Measurements from ENCODE around the gene RHOH.

The RHOH gene

GRCh38 chr4:40233227-40233626, 36.4 kb downstream of the RHOH start (continued):
- TF ChIP-seq ZNF518A (tag by site-specific recombination; conservative IDR thresholded peaks at IDR 0.05; ENCODE audit: low read depth), result no peak
- no peak for TF ChIP-seq OVOL3 (tag by site-specific recombination; IDR thresholded peaks at IDR 0.05)
- no peak for TF ChIP-seq ZNF302 (tag by site-specific recombination; IDR thresholded peaks at IDR 0.05; ENCODE audit: low read depth)

GRCh38 chr4:40234519-40235039, 37.7 kb downstream of the RHOH start:
- Histone ChIP-seq H3K36me3 (ENCODE audit: control insufficient read depth in 2 of 2, insufficient read depth in 1 of 2, low read length in 2 of 2) (no peaks in the 10 kb centered on the region), H3K4me1 (ENCODE audit: control insufficient read depth, insufficient read depth, low read length) (no peaks in the 10 kb centered on the region), H3K4me3 (ENCODE audit: low read depth, low read length) (no peak overlapping the region), H3K9me3 (ENCODE audit: control insufficient read depth, insufficient read depth, low read depth, low read length) (no peaks in the 10 kb centered on the region), H3K27ac (ENCODE audit: extremely low read depth, low read depth, low read length) (no peak overlapping the region)
- CTCF ChIA-PET, result no interaction called here
- TF ChIP-seq ZNF341 (tag by site-specific recombination; IDR thresholded peaks at IDR 0.05; ENCODE audit: low read depth), result no peak
- no peak for TF ChIP-seq ZNF211 (tag by site-specific recombination; IDR thresholded peaks at IDR 0.05; ENCODE audit: low read depth)
- TF ChIP-seq ZNF132 (tag by site-specific recombination; IDR thresholded peaks at IDR 0.05; ENCODE audit: borderline replicate concordance), result no peak
- TF ChIP-seq ZNF433 (tag by site-specific recombination; IDR thresholded peaks at IDR 0.05; ENCODE audit: low read depth), result no peak
- TF ChIP-seq ZNF624 (tag by site-specific recombination; IDR thresholded peaks at IDR 0.05), result no peak
- TF ChIP-seq GLI2 (tag by site-specific recombination; IDR thresholded peaks at IDR 0.05; ENCODE audit: borderline replicate concordance, low read depth), result no peak
- TF ChIP-seq ZNF248 (tag by site-specific recombination; IDR thresholded peaks at IDR 0.05), result no peak
- TF ChIP-seq ZBTB21 (tag by site-specific recombination; IDR thresholded peaks at IDR 0.05), result no peak
- no peak for TF ChIP-seq ZNF174 (tag by site-specific recombination; IDR thresholded peaks at IDR 0.05)
- POLR2A ChIA-PET, result no interaction called here

GRCh38 chr4:40238008-40238699, 41.3 kb downstream of the RHOH start:
- Histone ChIP-seq H3K36me3 (ENCODE audit: control insufficient read depth in 2 of 2, insufficient read depth in 1 of 2, low read length in 2 of 2) (no peaks in the 10 kb centered on the region), H3K27ac (ENCODE audit: extremely low read depth, low read depth, low read length) (no peak overlapping the region), H3K4me3 (ENCODE audit: low read depth, low read length) (no peak overlapping the region), H3K9me3 (ENCODE audit: control insufficient read depth, insufficient read depth, low read depth, low read length) (no peaks in the 10 kb centered on the region), H3K4me1 (ENCODE audit: control insufficient read depth, insufficient read depth, low read length) (no peaks in the 10 kb centered on the region)
- CTCF ChIA-PET, result no interaction called here
- POLR2A ChIA-PET, result no interaction called here
- TF ChIP-seq ZNF585B (tag by site-specific recombination; IDR thresholded peaks at IDR 0.05) (no peak), ZSCAN18 (tag by site-specific recombination; IDR thresholded peaks at IDR 0.05) (no peak), ZNF600 (tag by site-specific recombination; IDR thresholded peaks at IDR 0.05) (no peak), TRIM28 (IDR thresholded peaks at IDR 0.05; ENCODE audit: borderline replicate concordance, low read length) (no peak), PRDM6 (tag by site-specific recombination; IDR thresholded peaks at IDR 0.05) (no peak), ZNF433 (tag by site-specific recombination; IDR thresholded peaks at IDR 0.05; ENCODE audit: low read depth) (no peak), ZNF157 (tag by site-specific recombination; IDR thresholded peaks at IDR 0.05) (no peak), ZNF391 (tag by site-specific recombination; IDR thresholded peaks at IDR 0.05; ENCODE audit: borderline replicate concordance, low read depth) (no peak), BCL6B (tag by site-specific recombination; IDR thresholded peaks at IDR 0.05) (no peak), ZNF747 (tag by site-specific recombination; IDR thresholded peaks at IDR 0.05) (no peak)
